H9 (cell line): Measurements from ENCODE around the gene STARD3NL. TPM values are rescaled to one million over a fixed set of nuclear protein-coding genes. Genes with fewer than 3 reads are reported as not detected.

Source experiments
- DNase-seq: peaks from one replicate; pipeline ENCODE4 v3.0.0-alpha.2; 2017
- H2AFZ ChIP-seq: one replicate; pipeline ENCODE4 v1.6.1; 2013; ENCODE audit warnings: mild to moderate bottlenecking, low read length, control low read depth, moderate library complexity
- H2AK5ac ChIP-seq: 2 replicates; pipeline ENCODE4 v1.6.1; 2013; ENCODE audit warnings: low read length, control low read depth, mixed read lengths; ENCODE audit not compliant: insufficient read length
- H2BK120ac ChIP-seq: one replicate; pipeline ENCODE4 v1.6.1; 2013; ENCODE audit warnings: low read depth, mild to moderate bottlenecking, low read length, control low read depth, inconsistent platforms; ENCODE audit not compliant: poor library complexity, severe bottlenecking
- H2BK12ac ChIP-seq: 2 replicates; pipeline ENCODE4 v1.6.1; 2013; ENCODE audit warnings: low read length, control low read depth, mixed read lengths, low read depth; ENCODE audit not compliant: insufficient read length
- H2BK15ac ChIP-seq: 2 replicates; pipeline ENCODE4 v1.6.1; 2013; ENCODE audit warnings: low read depth, low read length, control low read depth
- H2BK20ac ChIP-seq: one replicate; pipeline ENCODE4 v1.6.1; 2013; ENCODE audit warnings: low read depth, mild to moderate bottlenecking, low read length, control low read depth, inconsistent platforms; ENCODE audit not compliant: poor library complexity, severe bottlenecking
- H2BK5ac ChIP-seq: 2 replicates; pipeline ENCODE4 v1.6.1; 2013; ENCODE audit warnings: low read length, control low read depth, mixed read lengths; ENCODE audit not compliant: insufficient read length
- H3K14ac ChIP-seq: 2 replicates; pipeline ENCODE4 v1.6.1; 2013; ENCODE audit warnings: low read length, control low read depth; ENCODE audit not compliant: insufficient read depth
- H3K18ac ChIP-seq: 2 replicates; pipeline ENCODE4 v1.6.1; 2013; ENCODE audit warnings: low read depth, mild to moderate bottlenecking, mixed read lengths, low read length, control low read depth; ENCODE audit not compliant: insufficient read length
- H3K23ac ChIP-seq: 2 replicates; pipeline ENCODE4 v1.6.1; 2013; ENCODE audit warnings: low read length, control low read depth, mixed read lengths, low read depth; ENCODE audit not compliant: insufficient read length
- H3K23me2 ChIP-seq: 2 replicates; pipeline ENCODE4 v1.6.1; 2013; ENCODE audit warnings: low read depth, mild to moderate bottlenecking, mixed read lengths, low read length, control low read depth; ENCODE audit not compliant: insufficient read length, poor library complexity, severe bottlenecking
- H3K27ac ChIP-seq: 2 replicates; pipeline ENCODE4 v1.5.1; 2013; ENCODE audit warnings: low read length, control low read depth, mixed read lengths, low read depth; ENCODE audit not compliant: insufficient read length
- H3K27me3 ChIP-seq: 2 replicates; pipeline ENCODE4 v1.6.1; 2013; ENCODE audit warnings: low read length, control low read depth, inconsistent platforms; ENCODE audit not compliant: insufficient read depth
- H3K4ac ChIP-seq: 2 replicates; pipeline ENCODE4 v1.6.1; 2013; ENCODE audit warnings: low read depth, mild to moderate bottlenecking, control low read depth, inconsistent platforms, low read length, moderate library complexity
- H3K4me1 ChIP-seq: 2 replicates; pipeline ENCODE4 v1.6.1; 2013; ENCODE audit warnings: low read length, control low read depth, inconsistent platforms; ENCODE audit not compliant: insufficient read depth
- H3K4me2 ChIP-seq: 2 replicates; pipeline ENCODE4 v1.6.1; 2013; ENCODE audit warnings: low read length, control low read depth, mixed read lengths; ENCODE audit not compliant: insufficient read length, insufficient read depth
- H3K56ac ChIP-seq: 2 replicates; pipeline ENCODE4 v1.6.1; 2013; ENCODE audit warnings: low read depth, mild to moderate bottlenecking, mixed read lengths, low read length, control low read depth; ENCODE audit not compliant: insufficient read length
- H3K79me1 ChIP-seq: 2 replicates; pipeline ENCODE4 v1.6.1; 2013; ENCODE audit warnings: low read depth, mild to moderate bottlenecking, moderate library complexity, low read length, control low read depth, inconsistent platforms; ENCODE audit not compliant: insufficient read depth, poor library complexity, severe bottlenecking
- H3K79me2 ChIP-seq: 2 replicates; pipeline ENCODE4 v1.6.1; 2013; ENCODE audit warnings: low read length, control low read depth, inconsistent platforms; ENCODE audit not compliant: insufficient read depth
- H3K9ac ChIP-seq: 2 replicates; pipeline ENCODE4 v1.6.1; 2013; ENCODE audit warnings: low read length, control low read depth, mixed read lengths; ENCODE audit not compliant: insufficient read length; ENCODE audit errors: extremely low read depth
- H3K9me3 ChIP-seq: one replicate; pipeline ENCODE4 v1.6.1; 2013; ENCODE audit warnings: low read depth, low read length, inconsistent platforms; ENCODE audit not compliant: control insufficient read depth
- H3T11ph ChIP-seq: one replicate; pipeline ENCODE4 v1.6.1; 2013; ENCODE audit warnings: mild to moderate bottlenecking, low read length, control low read depth, inconsistent platforms
- H4K20me1 ChIP-seq: one replicate; pipeline ENCODE4 v1.6.1; 2013; ENCODE audit not compliant: control insufficient read depth, insufficient read length, insufficient read depth
- H4K5ac ChIP-seq: 2 replicates; pipeline ENCODE4 v1.6.1; 2013; ENCODE audit warnings: low read depth, mild to moderate bottlenecking, mixed read lengths, low read length, control low read depth; ENCODE audit not compliant: insufficient read length
- H4K8ac ChIP-seq: replicated peaks from 2 replicates; pipeline ENCODE4 v1.6.1; 2013; ENCODE audit warnings: low read length, control low read depth, mixed read lengths, low read depth; ENCODE audit not compliant: insufficient read length
- H4K91ac ChIP-seq: 2 replicates; pipeline ENCODE4 v1.6.1; 2013; ENCODE audit warnings: low read depth, mild to moderate bottlenecking, moderate library complexity, mixed read lengths, low read length, control low read depth; ENCODE audit not compliant: insufficient read length
- H3K27ac Mint-ChIP-seq, 3 experiments: 2 replicates in 2 of 3; 3 replicates in 1 of 3; pipeline ENCODE4 v1.8.0; 2020 to 2021; ENCODE audit warnings: mixed read lengths in 3 of 3, mild to moderate bottlenecking in 1 of 3, moderate library complexity in 1 of 3
- H3K27me3 Mint-ChIP-seq: 2 replicates; pipeline ENCODE4 v1.8.0; 2021; ENCODE audit warnings: low read depth, mild to moderate bottlenecking, moderate library complexity, mixed read lengths
- H3K36me3 Mint-ChIP-seq, 3 experiments: 2 replicates in 2 of 3; 3 replicates in 1 of 3; pipeline ENCODE4 v1.8.0; 2020 to 2021; ENCODE audit warnings: low read depth in 3 of 3, mixed read lengths in 3 of 3; ENCODE audit not compliant: insufficient read depth in 1 of 3
- H3K4me1 Mint-ChIP-seq, 2 experiments: 2 replicates each; pipeline ENCODE4 v1.8.0; 2020; ENCODE audit warnings: mixed read lengths in 2 of 2
- H3K4me3 Mint-ChIP-seq, 2 experiments: 2 replicates in 1 of 2; 3 replicates in 1 of 2; pipeline ENCODE4 v1.8.0; 2020 to 2021; ENCODE audit warnings: mild to moderate bottlenecking in 2 of 2, mixed read lengths in 2 of 2, moderate library complexity in 1 of 2
- H3K9me3 Mint-ChIP-seq, 2 experiments: 2 replicates in 1 of 2; 3 replicates in 1 of 2; pipeline ENCODE4 v1.8.0; 2020; ENCODE audit warnings: mild to moderate bottlenecking in 2 of 2, mixed read lengths in 2 of 2, moderate library complexity in 1 of 2
- CTCF ChIP-seq: fragments of 200-600 bp; sonication (generic); conservative IDR thresholded peaks from 3 replicates; pipeline ENCODE4 v1.8.0; 2021; ENCODE audit warnings: antibody characterized with exemption, mild to moderate bottlenecking
- WGBS: extraction: QIAGEN DNeasy Blood & Tissue Kit; methylation state at CpG from one replicate; pipeline ENCODE4 v1.1.7; 2013; ENCODE audit warnings: missing lambda C conversion rate, low lambda C conversion rate, mixed read lengths; ENCODE audit not compliant: insufficient read length; ENCODE audit errors: extremely low coverage; 5-methylcytosine and 5-hydroxymethylcytosine counted together
- total RNA-seq: library from RNA; stranded (reverse); gene quantifications from 2 replicates; pipeline ENCODE4 v1.2.1, GENCODE V29; 2021

STARD3NL gene
- total RNA-seq, 1 experiment from 2014 or later, result 36.5 TPM

- H3K14ac ChIP-seq, result no peak overlapping the region
- H3T11ph ChIP-seq, result no peak overlapping the region
- no peak overlapping the region for H3K23ac ChIP-seq
- no peak overlapping the region for H3K18ac ChIP-seq
- H4K8ac ChIP-seq, result no peak overlapping the region
- no peaks in the 10 kb centered on the region for H3K9me3 ChIP-seq
- H4K5ac ChIP-seq, result no peak overlapping the region
- H3K27ac ChIP-seq, result no peak overlapping the region
- H3K4ac ChIP-seq, result no peak overlapping the region
- H2BK15ac ChIP-seq, result no peak overlapping the region
- Mint-ChIP-seq H3K36me3 (no peaks in the 10 kb centered on the region), H3K4me3 (no peak overlapping the region), H3K4me1 (no peaks in the 10 kb centered on the region), H3K9me3 (no peaks in the 10 kb centered on the region), H3K27me3 (no peaks in the 10 kb centered on the region), H3K27ac (no peak overlapping the region; a peak in 1 of 7 replicates)
- H3K56ac ChIP-seq, result no peak overlapping the region
- H2BK20ac ChIP-seq, result no peak overlapping the region
- no peak overlapping the region for H3K4me2 ChIP-seq
- H3K79me2 ChIP-seq, result no peaks in the 10 kb centered on the region
- no peak overlapping the region for H2BK120ac ChIP-seq
- no peaks in the 10 kb centered on the region for H3K79me1 ChIP-seq
- H3K27me3 ChIP-seq, result no peaks in the 10 kb centered on the region
- no peak overlapping the region for H2AK5ac ChIP-seq
- H3K9ac ChIP-seq, result no peak overlapping the region
- no peak overlapping the region for H2AFZ ChIP-seq
- H2BK5ac ChIP-seq, result no peak overlapping the region
- no peaks in the 10 kb centered on the region for H3K4me1 ChIP-seq
- no CpG with 5 or more reads among the region's 14 CpGs for WGBS
- no peaks in the 10 kb centered on the region for H3K23me2 ChIP-seq
- no peak for TF ChIP-seq CTCF
- H4K91ac ChIP-seq, result no peak overlapping the region
- no peaks in the 10 kb centered on the region for H4K20me1 ChIP-seq
- H2BK12ac ChIP-seq, result no peak overlapping the region
- DNase-seq, result no peak
These were observed 66.5 kb downstream of the STARD3NL start for GRCh38 chr7:38244516-38244915.
